Measurements from ENCODE around the gene GORASP1.
A peak's percentile ranks its signal among the peaks of the same experiment; 100 is the strongest.

GORASP1 gene

GRCh38 chr3:39150803-39151631 lies 43.6 kb upstream of the GORASP1 start (continued):
- TF ChIP-seq ELK4 (IDR thresholded peaks at IDR 0.05; ENCODE audit: borderline replicate concordance, low read depth, low read length) (no peak), ZNF148 (tag by site-specific recombination; IDR thresholded peaks at IDR 0.05; ENCODE audit: borderline replicate concordance) (no peak), MZF1 (tag by site-specific recombination; IDR thresholded peaks at IDR 0.05; ENCODE audit: borderline replicate concordance) (no peak), ZNF548 (tag by site-specific recombination; IDR thresholded peaks at IDR 0.05) (no peak), ZBTB7A (tag by site-specific recombination; IDR thresholded peaks at IDR 0.05; ENCODE audit: low read depth) (no peak), ZBTB48 (tag by site-specific recombination; IDR thresholded peaks at IDR 0.05) (peak; percentile 80), HOXA7 (CRISPR knock-in tag; IDR thresholded peaks at IDR 0.05; ENCODE audit: borderline replicate concordance) (no peak)

- ChIA-PET CTCF (interaction anchor here (1.1 to 2.4 kb wide), 5 partner anchors 19 to 34 kb away, joined by 3 to 11 read pairs (median 4); no protein-coding TSS in a partner anchor), POLR2A (interaction anchor here (1.6 kb wide), 1 partner anchor 42 kb away, joined by 5 read pairs; no protein-coding TSS in a partner anchor)
- Histone ChIP-seq H3K36me3 (ENCODE audit: control insufficient read depth in 2 of 2, insufficient read depth in 1 of 2, low read length in 2 of 2) (peaks cover 0 to 18% of the 10 kb centered on the region in 2 experiments; a peak in 1 of 3 replicates), H3K4me3 (ENCODE audit: low read depth, low read length) (peak overlapping the region; percentile 23), H3K4me1 (ENCODE audit: control insufficient read depth, insufficient read depth, low read length) (peaks cover 17% of the 10 kb centered on the region), H3K9me3 (ENCODE audit: control insufficient read depth, insufficient read depth, low read depth, low read length) (no peaks in the 10 kb centered on the region), H3K27ac (ENCODE audit: extremely low read depth, low read depth, low read length) (peak overlapping the region; percentile 69)
- no peak for TF ChIP-seq ZNF555 (tag by site-specific recombination; conservative IDR thresholded peaks at IDR 0.05)
- TF ChIP-seq ZBTB20 (tag by site-specific recombination; IDR thresholded peaks at IDR 0.05) = no peak
- no peak for TF ChIP-seq ZFP37 (tag by site-specific recombination; IDR thresholded peaks at IDR 0.05)
- no peak for TF ChIP-seq ZNF280C (tag by site-specific recombination; IDR thresholded peaks at IDR 0.05)
- no peak for TF ChIP-seq ZNF701 (tag by site-specific recombination; IDR thresholded peaks at IDR 0.05)
- TF ChIP-seq ZNF114 (tag by site-specific recombination; IDR thresholded peaks at IDR 0.05) = no peak
- no peak for TF ChIP-seq ZNF221 (tag by site-specific recombination; IDR thresholded peaks at IDR 0.05; ENCODE audit: borderline replicate concordance)
- TF ChIP-seq PRDM10 (tag by site-specific recombination; IDR thresholded peaks at IDR 0.05) = no peak
- TF ChIP-seq HOXA7 (CRISPR knock-in tag; IDR thresholded peaks at IDR 0.05; ENCODE audit: borderline replicate concordance) = no peak
- no peak for TF ChIP-seq ZBTB26 (tag by site-specific recombination; optimal IDR thresholded peaks at IDR 0.05)
- no peak for TF ChIP-seq GLI2 (tag by site-specific recombination; IDR thresholded peaks at IDR 0.05; ENCODE audit: borderline replicate concordance, low read depth)
- TF ChIP-seq ZNF776 (tag by site-specific recombination; IDR thresholded peaks at IDR 0.05; ENCODE audit: borderline replicate concordance) = no peak
- TF ChIP-seq ZNF48 (tag by site-specific recombination; IDR thresholded peaks at IDR 0.05) = no peak
- no peak for TF ChIP-seq BCL11A (tag by site-specific recombination; IDR thresholded peaks at IDR 0.05; ENCODE audit: low read depth)
- TF ChIP-seq ZNF768 (tag by site-specific recombination; IDR thresholded peaks at IDR 0.05) = no peak
- TF ChIP-seq ZNF133 (tag by site-specific recombination; IDR thresholded peaks at IDR 0.05) = no peak
Observed at GRCh38 chr3:39150148-39150802, 42.8 kb upstream of the GORASP1 start.
